ENCODE measurements around the gene JPH2.

The JPH2 gene

DNA sequence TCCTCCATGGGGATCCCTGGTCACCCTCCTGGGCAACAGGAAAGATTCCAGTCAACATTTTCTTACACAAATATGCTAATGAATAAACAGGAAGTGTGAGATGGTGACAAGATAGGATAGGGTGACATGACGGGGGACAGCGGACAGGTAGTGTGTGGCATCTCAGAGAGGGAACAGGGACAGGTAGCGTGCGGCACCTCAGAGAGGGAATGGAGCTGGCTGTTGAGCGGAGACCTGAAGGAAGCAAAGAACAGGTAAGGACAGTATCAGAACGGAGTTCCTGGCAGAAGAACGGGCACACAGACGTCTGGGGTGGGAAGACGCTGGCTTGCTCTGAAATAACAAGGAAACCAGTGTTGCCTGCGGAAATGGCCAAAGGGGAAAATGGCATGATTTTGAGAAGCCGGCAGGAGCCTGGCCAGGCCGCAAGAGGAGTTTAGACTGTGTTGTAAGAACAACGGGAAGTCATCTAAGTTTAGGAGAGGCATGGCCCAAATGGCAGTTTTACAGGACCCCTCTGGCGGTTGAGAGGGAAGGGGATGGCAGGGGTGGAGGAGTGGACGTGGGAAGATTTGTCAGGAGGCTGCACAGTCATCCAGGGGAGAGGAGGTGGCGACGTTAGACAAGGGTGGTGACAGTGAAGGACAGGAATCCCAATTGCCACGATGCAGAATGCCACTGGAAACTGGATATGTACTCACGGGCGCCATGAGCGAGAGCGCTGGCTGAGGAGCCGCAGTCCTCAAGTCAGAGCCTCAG is 111.6 kb downstream of the JPH2 start:
- no peak for DNase-seq (ENCODE audit: low spot score)

GRCh38 chr20:44074252-44075151 is 112.5 kb downstream of the JPH2 start:
- DNase-seq (ENCODE audit: low spot score): no peak

DNA sequence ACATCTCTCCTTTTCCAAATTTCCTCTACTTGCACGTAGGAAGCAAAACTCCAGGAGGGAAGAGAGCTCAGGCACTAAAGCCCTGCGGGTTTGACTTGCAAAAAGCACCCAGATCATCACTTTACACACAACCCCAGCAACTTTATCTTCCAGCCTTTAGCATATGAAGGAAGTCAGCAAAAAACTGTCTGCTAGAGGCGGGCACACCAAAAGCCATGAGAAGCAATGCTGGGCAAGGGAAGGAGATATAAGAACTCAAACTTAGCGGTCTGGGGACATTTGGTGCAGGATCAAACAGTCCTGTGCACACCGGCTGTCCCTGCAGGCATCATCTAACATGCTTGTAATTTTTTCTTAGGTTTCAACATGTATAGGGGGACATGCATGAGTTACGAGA is 113.3 kb downstream of the JPH2 start:
- DNase-seq (ENCODE audit: low spot score): no peak

DNA sequence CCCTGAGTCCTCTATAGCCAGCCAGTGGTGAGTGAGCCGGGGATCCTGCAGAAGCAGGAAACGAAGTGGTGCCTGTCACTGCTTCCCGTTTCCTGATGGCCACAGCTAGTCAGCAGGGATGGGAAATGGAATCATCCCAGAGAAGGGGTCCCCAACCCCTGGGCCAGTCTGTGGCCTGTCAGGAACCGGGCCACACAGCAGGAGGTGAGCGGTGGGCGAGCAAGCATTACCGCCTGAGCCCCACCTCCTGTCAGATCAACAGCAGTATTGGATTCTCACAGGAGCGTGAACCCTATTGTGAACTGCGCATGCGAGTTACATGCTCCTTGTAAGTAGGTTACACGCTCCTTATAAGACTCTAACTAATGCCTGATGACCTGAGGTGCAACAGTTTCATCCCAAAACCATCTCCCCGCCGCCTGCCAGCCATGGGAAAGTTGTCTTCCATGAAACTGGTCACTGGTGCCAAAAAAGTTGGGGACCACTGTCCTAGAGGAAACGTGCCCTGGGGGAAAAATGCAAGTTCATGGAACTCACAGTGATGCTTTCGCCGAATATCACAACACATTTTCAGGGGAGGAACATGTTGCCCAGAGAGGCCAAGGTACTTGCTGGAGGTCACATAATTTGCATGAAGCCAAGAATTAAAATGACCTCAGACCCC is 113.8 kb downstream of the JPH2 start:
- DNase-seq (ENCODE audit: low spot score): no peak

GRCh38 chr20:44072384-44072783 is 114.6 kb downstream of the JPH2 start:
- DNase-seq (ENCODE audit: low spot score): no peak

DNA sequence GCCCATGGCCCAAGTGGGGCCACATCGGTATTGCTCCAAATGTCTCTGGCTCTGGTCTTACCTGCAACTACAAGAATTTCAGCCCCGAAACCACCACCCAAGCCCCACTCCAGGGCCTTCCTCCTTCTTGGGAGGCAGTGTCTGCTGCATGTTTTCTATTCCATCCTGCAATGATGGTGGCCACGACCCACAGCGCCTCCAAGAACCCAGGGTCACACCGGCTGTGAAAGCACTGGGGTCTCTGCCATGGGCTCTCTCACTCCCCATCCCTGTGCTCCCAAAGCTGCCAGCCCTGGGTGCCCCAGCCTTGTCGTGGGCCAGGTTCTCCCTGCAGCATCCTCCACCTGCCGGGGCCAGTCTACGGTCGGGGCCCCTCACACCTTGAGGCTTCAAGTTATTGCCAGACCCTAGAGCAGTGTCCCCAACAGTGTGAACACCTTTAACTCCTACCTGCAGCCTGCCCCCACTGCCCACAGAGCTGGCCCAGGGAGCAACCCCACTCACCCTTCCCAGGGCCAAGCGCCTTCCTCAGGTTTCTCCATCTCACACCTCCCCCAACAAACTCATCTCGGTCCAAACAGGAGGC is 115.4 kb downstream of the JPH2 start:
- DNase-seq (ENCODE audit: low spot score): no peak

- no peak for DNase-seq (ENCODE audit: low spot score)
Measured at GRCh38 chr20:44071057-44071456, 115.9 kb downstream of the JPH2 start.

GRCh38 chr20:44070139-44070900 is 116.7 kb downstream of the JPH2 start:
- no peak for DNase-seq (ENCODE audit: low spot score)

GRCh38 chr20:44069203-44070011 is 117.6 kb downstream of the JPH2 start:
- no peak for DNase-seq (ENCODE audit: low spot score)

DNA sequence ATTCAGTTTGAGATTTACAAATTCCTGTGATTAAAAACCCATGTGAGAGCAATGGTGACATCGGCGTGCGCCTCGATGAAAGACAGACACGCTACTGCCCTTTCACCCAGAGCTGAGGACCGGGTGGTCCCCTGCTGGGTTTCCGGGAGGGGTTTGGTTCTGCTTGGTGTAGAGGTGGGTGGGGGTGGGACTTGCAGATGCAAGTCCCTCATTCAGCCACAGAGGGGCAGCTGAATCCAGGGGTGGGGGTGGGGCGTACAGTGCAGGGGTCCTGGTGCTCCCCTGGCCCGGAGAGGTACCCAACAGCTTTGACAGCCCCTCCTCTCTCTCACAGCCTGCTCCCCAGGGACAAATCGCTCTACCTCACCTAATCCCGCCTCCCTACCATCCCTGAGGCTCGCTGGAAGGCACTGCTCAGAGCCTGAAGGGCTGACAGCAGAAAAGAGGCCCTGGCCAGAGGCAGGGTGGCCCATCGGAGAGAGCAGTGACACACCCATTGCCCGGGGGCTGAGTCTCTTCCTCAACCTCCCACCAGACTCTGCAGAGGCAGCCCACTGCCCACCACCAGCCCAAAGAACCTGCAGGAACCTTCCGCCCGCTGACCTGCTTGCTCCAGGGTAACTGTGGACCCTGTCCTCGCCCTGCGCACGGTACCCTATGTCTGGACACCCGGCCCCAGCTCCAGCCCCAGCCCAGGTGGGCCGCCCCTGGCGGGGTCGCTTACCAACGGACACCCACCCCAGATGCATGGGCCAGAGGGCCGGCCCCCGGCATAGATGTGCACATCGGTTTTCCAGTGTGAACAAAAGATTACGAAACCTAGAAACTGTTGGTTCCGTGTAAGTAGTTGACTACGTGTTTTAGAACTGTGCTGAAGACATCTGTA is 118.4 kb downstream of the JPH2 start:
- DNase-seq (ENCODE audit: low spot score): no peak

- no peak for DNase-seq (ENCODE audit: low spot score)
Measured at GRCh38 chr20:44067650-44068081, 119.3 kb downstream of the JPH2 start.

GRCh38 chr20:44066645-44067606 is 120.1 kb downstream of the JPH2 start:
- no peak for DNase-seq (ENCODE audit: low spot score)

DNA sequence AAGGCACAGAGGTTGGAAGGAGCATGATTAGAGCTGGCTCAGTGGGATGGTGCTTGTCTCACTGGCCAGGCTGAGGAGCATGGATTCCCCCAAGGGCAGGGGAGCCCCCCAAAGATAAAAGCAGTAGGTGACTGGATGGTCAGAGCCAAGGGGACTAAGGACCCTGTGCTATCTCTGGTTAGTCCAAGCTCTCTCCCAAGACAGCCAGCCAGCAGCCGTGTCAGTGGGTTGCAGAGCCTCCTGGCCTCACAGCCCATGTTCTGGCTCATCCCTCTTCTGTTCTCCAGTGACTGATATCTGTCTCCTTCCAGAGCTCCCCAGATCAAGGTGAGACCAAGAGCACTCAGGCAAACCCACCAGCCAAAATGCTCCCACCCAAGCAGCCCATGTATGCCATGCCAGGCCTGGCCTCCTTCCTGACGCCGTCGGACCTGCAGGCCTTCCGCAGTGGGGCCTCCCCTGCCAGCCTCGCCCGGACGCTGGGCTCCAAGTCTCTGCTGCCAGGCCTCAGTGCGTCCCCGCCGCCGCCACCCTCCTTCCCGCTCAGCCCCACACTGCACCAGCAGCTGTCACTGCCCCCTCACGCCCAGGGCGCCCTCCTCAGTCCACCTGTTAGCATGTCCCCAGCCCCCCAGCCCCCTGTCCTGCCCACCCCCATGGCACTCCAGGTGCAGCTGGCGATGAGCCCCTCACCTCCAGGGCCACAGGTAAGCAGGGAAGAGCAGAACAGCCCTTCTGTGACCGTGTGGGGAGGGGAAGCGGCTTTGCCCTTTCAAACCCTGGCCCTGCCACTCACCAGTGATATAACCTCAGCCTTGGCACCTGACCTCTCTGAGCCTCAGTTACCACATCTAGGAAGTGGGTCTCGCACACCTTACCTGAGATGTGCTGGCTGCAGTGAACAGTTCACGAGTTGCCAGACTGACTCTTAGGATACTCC is 121.3 kb downstream of the JPH2 start:
- no peak for DNase-seq (ENCODE audit: low spot score)

- DNase-seq (ENCODE audit: low spot score): no peak
Measured at GRCh38 chr20:44064501-44065400, 122.2 kb downstream of the JPH2 start.
